ENCODE measurements around the gene GARIN5B.
"Not testable (repeated sequence)": the region's sequence is repeated elsewhere in the genome, so short reads cannot be mapped to it uniquely, and the experiment has no call there.

Gene GARIN5B

GRCh38 chr19:55405638-55406037 lies 42.6 kb upstream of the GARIN5B start:
- TF ChIP-seq FOXP2 (optimal IDR thresholded peaks at IDR 0.05; ENCODE audit: control extremely low read depth, extremely low read length, insufficient read depth) (no peak), POLR2AphosphoS5 (IDR thresholded peaks at IDR 0.05; ENCODE audit: borderline replicate concordance, low read depth, low read length) (peak; percentile 35; the same call in 1 of the 2 replicates), EZH2 (IDR thresholded peaks at IDR 0.05) (no peak)
- Histone ChIP-seq H3K27ac (no peak overlapping the region), H3K9me3 (ENCODE audit: low read depth, low read length) (no peaks in the 10 kb centered on the region), H3K4me3 (peak overlapping the region; percentile 97), H3K36me3 (ENCODE audit: insufficient read depth, low read length) (peaks cover 54% of the 10 kb centered on the region), H3K9ac (ENCODE audit: insufficient read length) (peak overlapping the region; percentile 99)
- no peak for DNase-seq (ENCODE audit: low read depth, low spot score)

GRCh38 chr19:55402509-55402908 lies 39.4 kb upstream of the GARIN5B start:
- H3K9me3 ChIP-seq (ENCODE audit: low read depth, low read length), result no peaks in the 10 kb centered on the region
- H3K9ac ChIP-seq (ENCODE audit: insufficient read length), result no peak overlapping the region
- peaks cover 58% of the 10 kb centered on the region for H3K36me3 ChIP-seq (ENCODE audit: insufficient read depth, low read length)
- no peak for TF ChIP-seq EZH2 (IDR thresholded peaks at IDR 0.05)
- TF ChIP-seq POLR2AphosphoS5 (IDR thresholded peaks at IDR 0.05; ENCODE audit: borderline replicate concordance, low read depth, low read length), result no peak
- no peak for TF ChIP-seq FOXP2 (optimal IDR thresholded peaks at IDR 0.05; ENCODE audit: control extremely low read depth, extremely low read length, insufficient read depth)
- peak overlapping the region; percentile 68; the same call in 1 of the 2 replicates for H3K27ac ChIP-seq
- DNase-seq (ENCODE audit: low read depth, low spot score), result no peak
- no peak overlapping the region for H3K4me3 ChIP-seq

GRCh38 chr19:55401390-55401789 lies 38.3 kb upstream of the GARIN5B start:
- H3K9ac ChIP-seq (ENCODE audit: insufficient read length); H3K9me3 ChIP-seq (ENCODE audit: low read depth, low read length); DNase-seq (ENCODE audit: low read depth, low spot score); H3K27ac ChIP-seq; H3K4me3 ChIP-seq: not testable (repeated sequence)
- H3K36me3 ChIP-seq (ENCODE audit: insufficient read depth, low read length), result peaks cover 53% of the 10 kb centered on the region

GRCh38 chr19:55400281-55401087 lies 37.4 kb upstream of the GARIN5B start:
- Histone ChIP-seq H3K9me3 (ENCODE audit: low read depth, low read length) (no peaks in the 10 kb centered on the region), H3K4me3 (no peak overlapping the region), H3K27ac (peak overlapping the region; percentile 83), H3K36me3 (ENCODE audit: insufficient read depth, low read length) (peaks cover 44% of the 10 kb centered on the region), H3K9ac (ENCODE audit: insufficient read length) (no peak overlapping the region)
- no peak for TF ChIP-seq FOXP2 (optimal IDR thresholded peaks at IDR 0.05; ENCODE audit: control extremely low read depth, extremely low read length, insufficient read depth)
- TF ChIP-seq EZH2 (IDR thresholded peaks at IDR 0.05), result no peak
- TF ChIP-seq POLR2AphosphoS5 (IDR thresholded peaks at IDR 0.05; ENCODE audit: borderline replicate concordance, low read depth, low read length), result no peak; the same call in 1 of the 2 replicates
- DNase-seq (ENCODE audit: low read depth, low spot score), result no peak

GRCh38 chr19:55398200-55398925 lies 35.3 kb upstream of the GARIN5B start:
- Histone ChIP-seq H3K27ac (0 out of 2 replicates have a peak overlapping the region, but pooled peaks have one; percentile 46), H3K9ac (ENCODE audit: insufficient read length) (no peak overlapping the region), H3K4me3 (no peak overlapping the region), H3K36me3 (ENCODE audit: insufficient read depth, low read length) (peaks cover 28% of the 10 kb centered on the region), H3K9me3 (ENCODE audit: low read depth, low read length) (no peaks in the 10 kb centered on the region)
- no peak for TF ChIP-seq EZH2 (IDR thresholded peaks at IDR 0.05)
- no peak for TF ChIP-seq POLR2AphosphoS5 (IDR thresholded peaks at IDR 0.05; ENCODE audit: borderline replicate concordance, low read depth, low read length)
- TF ChIP-seq FOXP2 (optimal IDR thresholded peaks at IDR 0.05; ENCODE audit: control extremely low read depth, extremely low read length, insufficient read depth), result no peak
- no peak for DNase-seq (ENCODE audit: low read depth, low spot score)

- Histone ChIP-seq H3K36me3 (ENCODE audit: insufficient read depth, low read length) (peaks cover 24% of the 10 kb centered on the region), H3K9ac (ENCODE audit: insufficient read length) (no peak overlapping the region), H3K9me3 (ENCODE audit: low read depth, low read length) (no peaks in the 10 kb centered on the region), H3K4me3 (no peak overlapping the region), H3K27ac (no peak overlapping the region)
- DNase-seq (ENCODE audit: low read depth, low spot score), result no peak
- TF ChIP-seq POLR2AphosphoS5 (IDR thresholded peaks at IDR 0.05; ENCODE audit: borderline replicate concordance, low read depth, low read length) (no peak), EZH2 (IDR thresholded peaks at IDR 0.05) (no peak), FOXP2 (optimal IDR thresholded peaks at IDR 0.05; ENCODE audit: control extremely low read depth, extremely low read length, insufficient read depth) (no peak)
Observed at GRCh38 chr19:55392820-55393761, 30.0 kb upstream of the GARIN5B start.

GRCh38 chr19:55391702-55392615 lies 28.9 kb upstream of the GARIN5B start:
- H3K36me3 ChIP-seq (ENCODE audit: insufficient read depth, low read length), result peaks cover 35% of the 10 kb centered on the region

More at GRCh38 chr19:55391702-55392615, 28.9 kb upstream of the GARIN5B start:
- Histone ChIP-seq H3K27ac (peak overlapping the region; percentile 48), H3K4me3 (no peak overlapping the region), H3K9me3 (ENCODE audit: low read depth, low read length) (no peaks in the 10 kb centered on the region), H3K9ac (ENCODE audit: insufficient read length) (no peak overlapping the region)
- no peak for TF ChIP-seq EZH2 (IDR thresholded peaks at IDR 0.05)
- TF ChIP-seq FOXP2 (optimal IDR thresholded peaks at IDR 0.05; ENCODE audit: control extremely low read depth, extremely low read length, insufficient read depth), result no peak
- TF ChIP-seq POLR2AphosphoS5 (IDR thresholded peaks at IDR 0.05; ENCODE audit: borderline replicate concordance, low read depth, low read length), result no peak
- DNase-seq (ENCODE audit: low read depth, low spot score), result no peak

Data from SK-N-MC (cell line).